H1 (cell line): ENCODE measurements around the gene WDR77. TPM values are rescaled to one million over a fixed set of nuclear protein-coding genes. Genes with fewer than 3 reads are reported as not detected.

Source experiments
- ATF3 ChIP-seq: IDR thresholded peaks from 2 replicates; pipeline ENCODE4 v1.6.1; 2011; ENCODE audit warnings: low read depth, mild to moderate bottlenecking, low read length; ENCODE audit not compliant: insufficient read depth
- BACH1 ChIP-seq: IDR thresholded peaks from 2 replicates; pipeline ENCODE4 v1.6.1; 2012; ENCODE audit warnings: low read length, improper control_type of control experiment
- CBX5 ChIP-seq: fragments of 300-800, 300-1000 bp; sonication (generic); IDR thresholded peaks from 2 replicates; pipeline ENCODE4 v1.7.1; 2016; ENCODE audit warnings: antibody characterized with exemption, low read length, low read depth
- CREB1 ChIP-seq: IDR thresholded peaks from 2 replicates; pipeline ENCODE4 v1.6.1; 2012; ENCODE audit warnings: inconsistent platforms
- FOSL1 ChIP-seq: IDR thresholded peaks from 2 replicates; pipeline ENCODE4 v1.6.1; 2011; ENCODE audit warnings: mild to moderate bottlenecking, low read depth, low read length, moderate library complexity; ENCODE audit not compliant: insufficient read depth
- GABPA ChIP-seq: IDR thresholded peaks from 2 replicates; pipeline ENCODE4 v1.6.1; 2011; ENCODE audit warnings: mild to moderate bottlenecking, low read length, moderate library complexity, borderline replicate concordance; ENCODE audit not compliant: insufficient read depth
- JUN ChIP-seq: IDR thresholded peaks from 2 replicates; pipeline ENCODE4 v1.6.1; 2011; ENCODE audit warnings: low read depth, mild to moderate bottlenecking, improper control_type of control experiment, low read length
- JUND ChIP-seq: IDR thresholded peaks from 2 replicates; pipeline ENCODE4 v1.6.1; 2011; ENCODE audit warnings: mild to moderate bottlenecking, improper control_type of control experiment, low read length
- KDM4A ChIP-seq: IDR thresholded peaks from one replicate; pipeline ENCODE4 v1.7.1; 2012; ENCODE audit warnings: low read depth, mild to moderate bottlenecking, moderate library complexity, low read length, inconsistent platforms; ENCODE audit not compliant: severe bottlenecking
- MAFK ChIP-seq: IDR thresholded peaks from 2 replicates; pipeline ENCODE4 v1.6.1; 2012; ENCODE audit warnings: low read depth, mild to moderate bottlenecking, improper control_type of control experiment, low read length
- PHF8 ChIP-seq: fragments of 200-600 bp; sonication (generic); conservative IDR thresholded peaks from 2 replicates; pipeline ENCODE4 v1.7.1; 2012; ENCODE audit warnings: low read depth, mild to moderate bottlenecking, inconsistent platforms, low read length, moderate library complexity
- POLR2A ChIP-seq, 2 experiments: IDR thresholded peaks; 1 replicate in 1 of 2; 2 replicates in 1 of 2; pipeline ENCODE4 v1.6.1; 2011; ENCODE audit warnings: low read depth in 2 of 2, low read length in 2 of 2, mild to moderate bottlenecking in 2 of 2; ENCODE audit errors: control extremely low read depth in 1 of 2
- POU5F1 ChIP-seq: IDR thresholded peaks from 2 replicates; pipeline ENCODE4 v1.6.1; 2011; ENCODE audit warnings: low read depth, mild to moderate bottlenecking, low read length, moderate library complexity
- RAD21 ChIP-seq, 2 experiments: IDR thresholded peaks in 1 of 2; conservative IDR thresholded peaks in 1 of 2; 2 replicates each; pipeline ENCODE4 v1.6.1; 2011; ENCODE audit warnings: low read depth in 2 of 2, low read length in 2 of 2, improper control_type of control experiment in 1 of 2, inconsistent platforms in 1 of 2, mild to moderate bottlenecking in 1 of 2, moderate library complexity in 1 of 2
- RXRA ChIP-seq: IDR thresholded peaks from 2 replicates; pipeline ENCODE4 v1.6.1; 2011; ENCODE audit warnings: low read depth, mild to moderate bottlenecking, low read length, moderate library complexity; ENCODE audit not compliant: insufficient read depth
- SIN3A ChIP-seq, 2 experiments: IDR thresholded peaks in 1 of 2; conservative IDR thresholded peaks in 1 of 2; 2 replicates each; pipeline ENCODE4 v1.6.1; 2011 to 2012; ENCODE audit warnings: low read length in 2 of 2, improper control_type of control experiment in 1 of 2, low read depth in 1 of 2, mild to moderate bottlenecking in 1 of 2
- SIRT6 ChIP-seq: IDR thresholded peaks from one replicate; pipeline ENCODE4 v1.7.1; 2012; ENCODE audit warnings: low read length, inconsistent platforms
- SIX5 ChIP-seq: IDR thresholded peaks from 2 replicates; pipeline ENCODE4 v1.6.1; 2011; ENCODE audit warnings: mild to moderate bottlenecking, low read depth, low read length
- SP2 ChIP-seq: IDR thresholded peaks from 2 replicates; pipeline ENCODE4 v1.6.1; 2012; ENCODE audit warnings: mild to moderate bottlenecking, low read length, inconsistent platforms
- SRF ChIP-seq: IDR thresholded peaks from 2 replicates; pipeline ENCODE4 v1.6.1; 2011; ENCODE audit warnings: mild to moderate bottlenecking, low read depth, low read length, moderate library complexity
- TAF7 ChIP-seq: optimal IDR thresholded peaks from 2 replicates; pipeline ENCODE3; 2011; ENCODE audit warnings: low read depth, mild to moderate bottlenecking, inconsistent platforms, low read length, moderate library complexity, borderline replicate concordance
- TBP ChIP-seq: IDR thresholded peaks from 2 replicates; pipeline ENCODE4 v1.6.1; 2011; ENCODE audit warnings: low read depth, low read length, improper control_type of control experiment
- TCF12 ChIP-seq: IDR thresholded peaks from 2 replicates; pipeline ENCODE4 v1.6.1; 2011; ENCODE audit warnings: low read depth, mild to moderate bottlenecking, low read length
- TEAD4 ChIP-seq: IDR thresholded peaks from 2 replicates; pipeline ENCODE4 v1.6.1; 2012; ENCODE audit warnings: low read depth, low read length, inconsistent platforms, mixed read lengths
- YY1 ChIP-seq: IDR thresholded peaks from 2 replicates; pipeline ENCODE4 v1.6.1; 2011; ENCODE audit warnings: low read depth, mild to moderate bottlenecking, low read length
- polyA plus RNA-seq, 7 experiments: library from polyadenylated mRNA; depleted of rRNA in 3 of 7; stranded (reverse) in 5 of 7; unstranded in 2 of 7; fragments of >200 nt in 5 of 7; fragments of 200-250 nt in 2 of 7; gene quantifications; 1 replicate in 5 of 7; 2 replicates in 1 of 7; 4 replicates in 1 of 7; pipeline versions ENCODE4 v1.2.1 to v1.2.3, GENCODE V29; 2011 to 2013; ENCODE audit warnings: missing spikeins in 2 of 7, mixed read lengths in 2 of 7
- total RNA-seq: library from RNA; stranded (reverse); fragmentation: NEBNext Ultra II Directional; extraction: Animal tissue kit (Norgen Biotek cat#: 25700); gene quantifications from 2 replicates; pipeline ENCODE4 v1.2.1, GENCODE V29; 2021

Gene WDR77
- total and polyA plus RNA-seq, 2 of the 8 experiments (the other 6 are each of a cell fraction or from before 2014, with no cell fraction given), result 66.0 to 156 TPM

GRCh38 chr1:111448918-111449702 lies at the start of gene WDR77, which contains the start of gene ATP5PB (continued):
- no peak for TF ChIP-seq TEAD4
- no peak for TF ChIP-seq POU5F1
- TF ChIP-seq POLR2A (IDR thresholded peaks at IDR 0.05; ENCODE audit: control extremely low read depth in 1 of 2, low read depth in 2 of 2, low read length in 2 of 2), result peak; percentile 2 to 58; a peak in 2 of 3 replicates
- TF ChIP-seq SIN3A (conservative IDR thresholded peaks at IDR 0.05 in 1 of 2, IDR thresholded peaks at IDR 0.05 in 1 of 2; ENCODE audit: low read depth in 1 of 2, low read length in 2 of 2), result peak in 1 of 2 experiments; percentile 93; a peak in 2 of 4 replicates
- TF ChIP-seq RAD21 (IDR thresholded peaks at IDR 0.05 in 1 of 2, conservative IDR thresholded peaks at IDR 0.05 in 1 of 2; ENCODE audit: low read depth in 2 of 2, low read length in 2 of 2), result no peak
- TF ChIP-seq KDM4A, result peak; percentile 45
- TF ChIP-seq GABPA, result no peak
- TF ChIP-seq ATF3, result 0 out of 2 replicates have a peak, but pooled peaks have one; percentile 46
- TF ChIP-seq SIX5, result no peak
- TF ChIP-seq SRF, result no peak
- TF ChIP-seq PHF8, result peak; percentile 67
- TF ChIP-seq TAF7, result no peak
- TF ChIP-seq TBP, result peak; percentile 72
- no peak for TF ChIP-seq TCF12
- no peak for TF ChIP-seq SP2
- no peak for TF ChIP-seq JUN
- no peak for TF ChIP-seq BACH1
- no peak for TF ChIP-seq FOSL1
- no peak for TF ChIP-seq JUND
- TF ChIP-seq CREB1, result no peak; the same call in 1 of the 2 replicates
- TF ChIP-seq YY1, result peak; percentile 97
- no peak for TF ChIP-seq CBX5
- TF ChIP-seq MAFK, result no peak
- TF ChIP-seq SIRT6, result no peak
- no peak for TF ChIP-seq RXRA
